PC-9 (cell line): ENCODE data around the gene KIF26A. TPM values are rescaled to one million over a fixed set of nuclear protein-coding genes. Genes with fewer than 3 reads are reported as not detected.

Experiments
- BruUV-seq: library from RNA; stranded (reverse); fragments of 400-500 nt; replicated peaks from 2 replicates; lab custom pipeline; 2021; lab: Mats Ljungman, UMichigan
- CTCF ChIA-PET: fragments of 300-600 bp; sonication (Branson Sonifier 250); formaldehyde crosslinking; loops from one replicate; lab custom pipeline; 2022; ENCODE audit warnings: antibody characterized with exemption; lab: Charles Lee
- POLR2A ChIA-PET: fragments of 300-600 bp; sonication (Branson Sonifier 250); formaldehyde crosslinking; loops from one replicate; lab custom pipeline; 2022; ENCODE audit warnings: antibody characterized with exemption; ENCODE audit not compliant: unreplicated experiment; lab: Charles Lee
- DNase-seq, 2 experiments: peaks; one replicate each; pipeline versions ENCODE4 v3.0.0 to v3.0.0-alpha.2; 2015 to 2022; ENCODE audit warnings: mixed read lengths in 1 of 2
- H2AFZ ChIP-seq: fragments of 200-600 bp; sonication (generic); 2 replicates; pipeline ENCODE4 v1.8.1; 2017; ENCODE audit warnings: antibody characterized with exemption
- H3F3A ChIP-seq: fragments of 200-600 bp; sonication (generic); 2 replicates; pipeline ENCODE4 v1.8.1; 2017; ENCODE audit warnings: antibody characterized with exemption, mild to moderate bottlenecking, low read depth; ENCODE audit not compliant: insufficient read depth
- H3K27ac ChIP-seq: fragments of 200-600 bp; sonication (generic); 2 replicates; pipeline ENCODE4 v1.6.1; 2016; ENCODE audit warnings: mixed run types
- H3K27me3 ChIP-seq: fragments of 200-600 bp; sonication (generic); 2 replicates; pipeline ENCODE4 v1.6.1; 2016; ENCODE audit warnings: low read depth, mixed run types; ENCODE audit not compliant: insufficient read depth
- H3K36me3 ChIP-seq: fragments of 200-600 bp; sonication (generic); 2 replicates; pipeline ENCODE4 v1.6.1; 2016; ENCODE audit warnings: low read depth, mixed run types
- H3K4me1 ChIP-seq: fragments of 200-600 bp; sonication (generic); replicated peaks from 2 replicates; pipeline ENCODE4 v1.6.1; 2016; ENCODE audit warnings: mixed run types; ENCODE audit not compliant: insufficient read depth
- H3K4me2 ChIP-seq: fragments of 200-600 bp; sonication (generic); 2 replicates; pipeline ENCODE4 v1.6.1; 2017; ENCODE audit warnings: mixed run types
- H3K4me3 ChIP-seq: fragments of 200-600 bp; sonication (generic); 2 replicates; pipeline ENCODE4 v1.6.1; 2016; ENCODE audit warnings: mixed run types
- H3K79me2 ChIP-seq: fragments of 200-600 bp; sonication (generic); 2 replicates; pipeline ENCODE4 v1.6.1; 2017; ENCODE audit warnings: low read depth, mixed run types
- H3K9me2 ChIP-seq: fragments of 200-600 bp; sonication (generic); 2 replicates; pipeline ENCODE4 v1.8.1; 2017; ENCODE audit warnings: mild to moderate bottlenecking; ENCODE audit not compliant: insufficient read depth
- H3K9me3 ChIP-seq: fragments of 200-600 bp; sonication (generic); 2 replicates; pipeline ENCODE4 v1.8.1; 2016; ENCODE audit warnings: low read depth; ENCODE audit not compliant: insufficient read depth
- H4K20me1 ChIP-seq: fragments of 200-600 bp; sonication (generic); 2 replicates; pipeline ENCODE4 v1.8.1; 2017; ENCODE audit not compliant: insufficient read depth
- EZH2 ChIP-seq: fragments of 200-600 bp; sonication (generic); IDR thresholded peaks from 2 replicates; pipeline ENCODE4 v1.8.0; 2017; ENCODE audit warnings: antibody characterized with exemption, low read depth
- intact Hi-C: fragments of 100-400 bp; cut with micrococcal nuclease; formaldehyde crosslinking; loops from one replicate; pipeline ENCODE4 v1.10.0; 2022; ENCODE audit not compliant: unreplicated experiment
- total RNA-seq: library from RNA; stranded (reverse); gene quantifications from 2 replicates; pipeline ENCODE4 v1.2.3, GENCODE V29; 2021
- TF ChIP-seq, protein P1 (sequence below): fragments of 200-600 bp; sonication (generic); conservative IDR thresholded peaks from 2 replicates; pipeline ENCODE4 v1.6.1; 2017; ENCODE audit warnings: mixed run types, antibody characterized with exemption, mild to moderate bottlenecking, moderate library complexity

The KIF26A gene
- total RNA-seq, 1 experiment from 2014 or later = 0.17 TPM

DNA sequence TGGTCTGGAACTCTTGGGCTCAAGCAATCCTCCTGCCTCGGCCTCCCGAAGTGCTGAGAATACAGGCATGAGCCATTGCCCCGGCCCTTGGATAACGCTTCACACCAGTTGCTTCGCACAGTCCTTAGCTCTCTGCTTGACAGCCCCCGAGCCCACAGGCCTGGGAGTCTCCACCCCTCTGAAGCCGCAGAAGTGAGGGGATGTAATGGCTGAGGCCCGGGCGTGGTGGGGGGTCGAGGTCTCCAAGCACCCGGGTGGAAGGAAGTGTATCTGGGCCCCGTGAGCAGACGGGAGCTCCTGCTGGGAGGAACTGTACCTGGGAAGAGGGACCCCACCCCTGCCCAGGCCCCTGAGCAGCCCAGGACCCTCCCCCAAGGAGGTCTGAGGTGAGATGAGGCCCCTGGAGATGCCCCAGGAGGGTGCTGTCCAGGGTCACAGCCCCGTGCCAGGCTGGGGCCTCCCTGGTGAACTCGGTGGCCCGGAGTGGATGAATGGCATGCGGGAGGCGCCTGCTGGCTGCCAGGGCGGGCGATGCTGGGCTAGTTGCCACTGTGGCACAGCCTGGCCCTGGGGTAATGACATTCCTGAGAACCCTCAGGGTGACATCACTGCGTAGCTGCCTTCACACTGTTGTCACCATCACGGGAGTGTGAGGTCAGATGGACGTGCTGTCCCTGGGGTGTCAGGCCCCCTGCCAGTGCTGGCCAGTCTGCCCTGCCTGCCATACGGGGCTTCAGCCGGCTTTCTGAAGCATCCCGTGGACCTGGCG lies 48.9 kb downstream of the KIF26A start:
- Histone ChIP-seq H3K4me1 (no peaks in the 10 kb centered on the region), H3K9me2 (no peaks in the 10 kb centered on the region), H3K27ac (no peak overlapping the region), H3K27me3 (peaks cover 71% of the 10 kb centered on the region), H3K4me2 (no peak overlapping the region), H3K9me3 (no peaks in the 10 kb centered on the region), H3K79me2 (no peaks in the 10 kb centered on the region), H3K36me3 (no peaks in the 10 kb centered on the region), H3F3A (no peaks in the 10 kb centered on the region), H3K4me3 (no peak overlapping the region), H4K20me1 (peaks cover 3% of the 10 kb centered on the region; the same call in 1 of the 2 replicates), H2AFZ (no peak overlapping the region)
- BruUV-seq = no TSS peak
- DNase-seq = peak in 1 of 2 experiments; percentile 66
- ChIA-PET CTCF (no interaction called here), POLR2A (no interaction called here)
- intact Hi-C loops = no loop called here
- TF ChIP-seq, protein P1, sequence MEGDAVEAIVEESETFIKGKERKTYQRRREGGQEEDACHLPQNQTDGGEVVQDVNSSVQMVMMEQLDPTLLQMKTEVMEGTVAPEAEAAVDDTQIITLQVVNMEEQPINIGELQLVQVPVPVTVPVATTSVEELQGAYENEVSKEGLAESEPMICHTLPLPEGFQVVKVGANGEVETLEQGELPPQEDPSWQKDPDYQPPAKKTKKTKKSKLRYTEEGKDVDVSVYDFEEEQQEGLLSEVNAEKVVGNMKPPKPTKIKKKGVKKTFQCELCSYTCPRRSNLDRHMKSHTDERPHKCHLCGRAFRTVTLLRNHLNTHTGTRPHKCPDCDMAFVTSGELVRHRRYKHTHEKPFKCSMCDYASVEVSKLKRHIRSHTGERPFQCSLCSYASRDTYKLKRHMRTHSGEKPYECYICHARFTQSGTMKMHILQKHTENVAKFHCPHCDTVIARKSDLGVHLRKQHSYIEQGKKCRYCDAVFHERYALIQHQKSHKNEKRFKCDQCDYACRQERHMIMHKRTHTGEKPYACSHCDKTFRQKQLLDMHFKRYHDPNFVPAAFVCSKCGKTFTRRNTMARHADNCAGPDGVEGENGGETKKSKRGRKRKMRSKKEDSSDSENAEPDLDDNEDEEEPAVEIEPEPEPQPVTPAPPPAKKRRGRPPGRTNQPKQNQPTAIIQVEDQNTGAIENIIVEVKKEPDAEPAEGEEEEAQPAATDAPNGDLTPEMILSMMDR = no peak
- no peak for TF ChIP-seq EZH2

DNA sequence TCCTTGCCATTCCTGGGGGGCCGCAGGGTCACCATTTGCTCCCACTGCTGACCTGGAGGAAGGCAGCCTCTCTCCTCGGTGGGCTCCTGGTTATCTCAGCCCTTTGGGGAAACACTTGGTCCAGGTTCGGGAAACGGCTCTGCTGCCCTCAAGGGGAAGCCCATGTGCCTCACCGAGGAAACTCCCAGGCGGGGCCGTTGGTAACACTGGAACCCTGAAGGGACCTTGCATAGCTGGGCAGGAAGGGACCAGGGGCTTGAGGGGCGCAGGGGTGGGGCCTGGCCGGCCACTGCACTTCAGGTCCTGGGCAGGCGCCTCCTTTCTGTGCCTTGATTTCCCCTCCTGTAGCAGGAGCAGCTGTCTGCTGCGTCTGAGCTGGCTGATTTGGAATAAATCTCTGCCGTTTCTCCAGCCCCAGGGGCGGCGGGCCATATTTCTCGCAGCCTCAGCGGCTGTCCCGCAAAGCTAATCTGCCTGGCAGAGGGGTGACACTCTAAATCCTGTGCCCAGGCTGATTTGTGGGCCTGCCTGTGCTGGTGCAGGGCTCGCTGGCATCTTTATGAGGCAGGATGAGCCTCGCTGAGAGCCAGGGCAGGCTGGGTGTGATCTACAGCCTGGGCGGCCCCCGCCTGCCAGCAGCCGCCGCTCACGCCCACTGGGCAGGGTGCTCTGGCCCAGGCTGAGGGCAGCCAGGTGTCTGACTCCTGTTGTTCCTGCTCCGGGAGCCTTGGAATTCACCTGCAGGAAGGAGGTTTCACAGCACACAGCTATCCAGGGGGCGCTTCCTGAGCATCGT lies 49.7 kb downstream of the KIF26A start:
- Histone ChIP-seq H3K9me3 (no peaks in the 10 kb centered on the region), H3K4me2 (no peak overlapping the region), H3K27ac (no peak overlapping the region), H3F3A (no peaks in the 10 kb centered on the region), H3K36me3 (no peaks in the 10 kb centered on the region), H3K4me1 (no peaks in the 10 kb centered on the region), H3K79me2 (no peaks in the 10 kb centered on the region), H3K9me2 (no peaks in the 10 kb centered on the region), H3K27me3 (peaks cover 72% of the 10 kb centered on the region), H4K20me1 (peaks cover 3% of the 10 kb centered on the region; the same call in 1 of the 2 replicates), H3K4me3 (no peak overlapping the region), H2AFZ (no peak overlapping the region)
- TF ChIP-seq, protein P1 = no peak
- TF ChIP-seq EZH2 = no peak
- BruUV-seq = no TSS peak
- DNase-seq = peak in 1 of 2 experiments; percentile 42
- ChIA-PET POLR2A (no interaction called here), CTCF (no interaction called here)
- intact Hi-C loops = no loop called here

DNA sequence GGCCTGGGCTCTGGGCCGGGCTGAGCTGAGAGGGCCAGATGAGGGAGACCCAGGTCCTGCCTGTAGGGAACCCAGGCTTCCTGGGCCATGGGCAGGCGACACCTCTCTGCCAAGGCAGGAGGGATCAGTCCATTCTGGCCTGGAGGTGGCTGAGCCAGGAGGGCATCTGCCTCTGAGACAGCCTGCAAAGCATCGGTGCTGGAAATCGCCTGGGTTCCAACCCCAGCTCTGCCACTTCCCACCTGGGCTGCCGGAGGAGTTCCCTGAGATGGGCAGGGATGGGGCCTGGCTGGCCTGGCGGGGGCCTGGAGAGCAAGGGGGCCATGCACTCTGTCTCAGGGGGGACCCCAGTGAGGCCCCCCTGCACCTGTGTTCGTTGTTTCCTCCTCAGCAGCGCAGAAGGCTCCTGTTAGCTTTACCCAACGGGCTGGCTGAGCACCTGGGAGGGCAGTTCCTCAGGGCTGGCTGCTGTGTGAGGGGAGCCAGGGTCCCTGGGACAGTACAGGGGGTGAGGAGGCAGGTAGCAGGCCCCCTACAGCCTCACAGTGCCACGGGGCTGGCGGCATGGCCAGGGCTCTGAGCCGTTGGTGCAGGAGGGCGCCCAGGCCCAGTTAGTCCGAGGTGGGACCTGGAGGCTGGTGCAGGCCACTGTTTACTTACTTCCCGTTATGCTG lies 50.5 kb downstream of the KIF26A start:
- Histone ChIP-seq H3K4me3 (no peak overlapping the region), H3K36me3 (no peaks in the 10 kb centered on the region), H3K27me3 (peaks cover 75% of the 10 kb centered on the region), H3K9me3 (no peaks in the 10 kb centered on the region), H3K27ac (no peak overlapping the region), H4K20me1 (peaks cover 3% of the 10 kb centered on the region; the same call in 1 of the 2 replicates), H3K4me2 (no peak overlapping the region), H2AFZ (no peak overlapping the region), H3K9me2 (no peaks in the 10 kb centered on the region), H3K4me1 (no peaks in the 10 kb centered on the region), H3F3A (no peaks in the 10 kb centered on the region), H3K79me2 (no peaks in the 10 kb centered on the region)
- ChIA-PET CTCF (no interaction called here), POLR2A (no interaction called here)
- TF ChIP-seq, protein P1 = no peak
- no peak for TF ChIP-seq EZH2
- no peak for DNase-seq
- BruUV-seq = no TSS peak
- intact Hi-C loops = no loop called here
